Ramos (cell line): Measurements from ENCODE around the gene ZNF516.

Experiments
- in situ Hi-C: fragments of 300-500 bp; cut with MboI; formaldehyde crosslinking; loops from one replicate; pipeline ENCODE4 v1.14.3; 2022; ENCODE audit warnings: low sequenced_read_pairs; ENCODE audit not compliant: unreplicated experiment

Gene ZNF516

DNA sequence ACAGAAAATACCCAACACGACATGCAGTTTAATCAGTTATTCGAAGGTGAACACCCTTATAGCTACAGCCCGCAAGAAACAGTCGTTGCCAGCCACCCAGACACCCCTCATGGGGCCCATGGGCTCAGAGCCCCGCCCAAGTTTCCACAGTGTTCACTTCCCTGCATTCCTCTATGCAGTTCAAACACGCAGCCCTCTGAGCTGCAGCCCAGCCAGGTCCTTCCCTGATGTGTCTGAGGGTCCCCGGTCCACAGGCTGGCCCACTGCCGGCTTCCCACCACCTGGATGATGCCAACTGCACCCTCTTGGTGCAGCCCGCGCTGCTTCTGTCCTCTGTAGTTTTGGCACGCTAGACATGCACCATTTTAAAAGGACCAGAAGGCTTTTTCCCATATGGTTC is 87.4 kb downstream of the ZNF516 start:
- in situ Hi-C loops: no loop called here

GRCh38 chr18:76406791-76407190 is 88.3 kb downstream of the ZNF516 start:
- in situ Hi-C loops: no loop called here

DNA sequence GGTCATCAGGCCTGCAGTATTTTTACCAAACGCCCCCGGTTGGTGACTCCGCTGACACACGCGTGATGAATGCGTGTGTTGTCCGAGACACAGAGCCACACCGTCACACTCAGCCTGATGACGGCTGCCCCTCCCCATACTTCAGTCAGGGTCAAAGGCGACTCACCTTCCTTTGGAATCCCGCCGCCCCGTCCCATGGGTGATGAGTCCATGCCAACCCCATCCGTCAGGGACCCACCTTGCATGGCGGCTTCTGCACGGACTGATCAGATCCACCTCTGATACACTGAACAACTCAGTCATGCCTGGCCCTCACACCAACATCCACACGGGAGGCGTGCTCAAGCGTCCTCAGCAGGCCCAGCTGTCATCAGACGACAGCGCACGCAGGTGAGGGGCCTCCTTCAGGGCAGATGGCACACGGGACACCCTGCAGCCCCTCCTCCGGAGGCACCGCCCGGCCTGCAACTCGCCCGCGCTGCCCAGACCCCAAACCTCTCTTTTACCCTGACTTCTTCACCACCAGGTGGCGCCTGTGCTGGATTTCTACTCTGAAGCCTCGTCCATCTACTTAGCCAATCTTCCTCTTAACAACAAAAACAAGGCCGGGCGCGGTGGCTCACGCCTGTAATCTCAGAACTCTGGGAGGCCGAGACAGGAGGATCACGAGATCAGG is 89.2 kb downstream of the ZNF516 start:
- in situ Hi-C loops: no loop called here

DNA sequence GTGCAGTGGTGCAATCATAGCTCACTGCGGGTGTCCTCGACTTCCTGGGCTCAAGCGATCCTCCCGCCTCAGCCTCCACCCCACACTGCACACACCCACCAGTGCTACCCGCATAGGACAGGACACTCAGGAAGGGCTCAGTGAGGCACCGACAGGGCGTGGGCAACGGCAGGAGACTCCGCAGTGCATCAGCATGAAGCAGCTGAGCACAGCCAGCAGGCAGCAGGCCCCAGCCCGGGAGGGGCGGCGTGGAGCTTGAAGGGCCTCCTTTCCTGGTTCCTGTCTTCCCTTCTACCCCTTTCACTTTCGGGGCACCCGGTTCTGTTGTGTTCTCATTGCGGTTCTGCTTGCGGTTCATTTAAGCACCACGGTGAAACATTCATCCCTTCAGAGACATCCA is 89.8 kb downstream of the ZNF516 start:
- in situ Hi-C loops: no loop called here

- in situ Hi-C loops: no loop called here
Observed at GRCh38 chr18:76404345-76404831, 90.7 kb downstream of the ZNF516 start.

- in situ Hi-C loops: no loop called here
Observed at GRCh38 chr18:76402026-76402990, 92.7 kb downstream of the ZNF516 start.

DNA sequence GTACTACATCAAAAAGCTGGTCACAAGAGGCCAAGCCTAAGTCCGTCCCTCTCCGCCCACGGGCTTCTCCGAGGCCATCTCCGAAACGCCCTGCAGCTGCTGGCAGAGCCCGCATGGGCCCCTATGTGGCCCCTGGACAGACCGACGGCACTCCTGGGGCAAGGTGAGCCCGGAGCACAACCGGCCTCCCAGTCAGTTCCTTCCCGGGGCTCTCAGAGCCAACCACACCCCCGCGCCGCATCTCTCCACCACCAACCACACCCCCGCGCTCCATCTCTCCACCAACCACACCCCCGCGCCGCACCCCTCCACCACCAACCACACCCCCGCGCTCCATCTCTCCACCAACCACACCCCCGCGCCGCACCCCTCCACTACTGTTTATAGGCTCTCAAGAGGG is 93.5 kb downstream of the ZNF516 start:
- in situ Hi-C loops: no loop called here

GRCh38 chr18:76399613-76400391 is 95.2 kb downstream of the ZNF516 start:
- in situ Hi-C loops: loop anchor here (25.0 kb wide), 1 partner anchor 287 kb away; no protein-coding TSS in a partner anchor

DNA sequence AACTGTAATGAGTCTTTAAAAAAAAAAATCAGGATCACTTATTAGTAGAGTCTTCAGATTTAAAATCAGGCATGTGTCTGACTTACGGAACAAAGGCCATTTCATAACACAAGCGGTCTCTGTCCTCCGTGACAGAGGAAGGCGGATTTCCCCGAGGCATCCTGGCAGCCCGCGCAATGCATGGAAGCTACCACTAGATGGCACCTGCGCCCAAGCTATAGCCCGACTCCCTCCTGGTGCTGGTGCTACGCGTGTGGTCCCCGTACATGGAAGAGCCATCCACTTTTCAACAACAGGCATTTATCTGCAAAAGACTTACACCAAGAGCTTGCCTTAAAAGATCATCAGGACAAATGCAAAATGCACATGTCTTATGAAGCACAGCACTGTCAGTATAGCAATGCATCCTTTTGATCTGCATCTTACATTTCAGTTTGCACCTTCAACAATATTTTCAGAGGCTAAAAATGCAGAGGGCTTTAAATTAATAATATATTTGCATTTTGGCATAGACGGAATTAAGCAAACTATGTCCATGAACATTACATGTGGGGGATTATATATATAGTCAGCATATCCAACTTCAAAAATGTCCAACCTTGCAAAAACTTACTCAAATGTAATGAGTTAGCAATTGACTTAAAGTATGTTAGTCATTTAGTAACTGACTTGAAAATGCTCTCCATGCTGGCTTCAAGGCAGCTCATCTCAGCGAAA is 96.0 kb downstream of the ZNF516 start:
- in situ Hi-C loops: loop anchor here (25.0 kb wide), 1 partner anchor 288 kb away; no protein-coding TSS in a partner anchor

- in situ Hi-C loops: loop anchor here (25.0 kb wide), 1 partner anchor 289 kb away; no protein-coding TSS in a partner anchor
Observed at GRCh38 chr18:76398295-76398694, 96.7 kb downstream of the ZNF516 start.

- in situ Hi-C loops: loop anchor here (25.0 kb wide), 1 partner anchor 290 kb away; no protein-coding TSS in a partner anchor
Observed at GRCh38 chr18:76397631-76398030, 97.4 kb downstream of the ZNF516 start.

DNA sequence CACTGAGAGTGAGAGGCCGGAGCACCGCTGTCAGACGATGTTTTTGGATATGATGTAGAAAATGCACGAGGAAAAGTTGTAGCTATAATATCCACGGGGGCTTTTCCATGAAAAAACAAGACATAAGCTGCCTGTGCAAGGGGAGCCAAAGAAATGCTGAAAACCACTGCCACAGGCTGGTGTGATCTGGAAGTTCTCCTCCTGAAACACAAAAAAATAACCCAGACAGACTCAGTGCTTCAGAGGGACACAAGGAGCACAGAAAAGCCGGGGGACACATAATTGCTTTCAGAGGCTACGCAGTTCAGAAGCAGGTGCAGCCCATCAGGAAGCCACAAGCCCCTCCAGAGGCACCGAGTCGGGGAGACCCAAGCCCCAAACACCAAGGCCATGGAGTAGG is 98.2 kb downstream of the ZNF516 start:
- in situ Hi-C loops: loop anchor here (25.0 kb wide), 1 partner anchor 291 kb away; no protein-coding TSS in a partner anchor

DNA sequence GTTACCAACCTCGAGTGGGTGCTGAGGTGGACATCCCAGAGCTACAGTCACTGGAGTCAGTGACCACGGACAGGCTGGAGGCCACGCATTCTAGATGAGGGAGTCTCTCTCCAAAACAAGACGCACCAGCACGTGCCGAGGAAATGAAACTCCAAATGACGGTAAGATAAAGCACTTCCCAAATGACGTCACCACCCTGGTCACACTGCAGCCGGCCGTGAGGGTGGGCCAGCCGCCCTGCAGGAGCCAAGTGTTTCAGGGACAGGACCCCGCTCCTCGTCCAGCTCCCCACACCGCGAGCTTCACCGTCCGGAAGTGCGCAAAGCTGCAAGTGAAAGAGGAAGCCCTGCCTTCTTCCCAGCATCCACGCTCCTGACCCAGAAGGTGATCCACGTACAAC is 99.4 kb downstream of the ZNF516 start:
- in situ Hi-C loops: loop anchor here (25.0 kb wide), 1 partner anchor 292 kb away; no protein-coding TSS in a partner anchor

GRCh38 chr18:76394780-76395476 is 100.1 kb downstream of the ZNF516 start:
- in situ Hi-C loops: loop anchor here (25.0 kb wide), 1 partner anchor 292 kb away; no protein-coding TSS in a partner anchor

DNA sequence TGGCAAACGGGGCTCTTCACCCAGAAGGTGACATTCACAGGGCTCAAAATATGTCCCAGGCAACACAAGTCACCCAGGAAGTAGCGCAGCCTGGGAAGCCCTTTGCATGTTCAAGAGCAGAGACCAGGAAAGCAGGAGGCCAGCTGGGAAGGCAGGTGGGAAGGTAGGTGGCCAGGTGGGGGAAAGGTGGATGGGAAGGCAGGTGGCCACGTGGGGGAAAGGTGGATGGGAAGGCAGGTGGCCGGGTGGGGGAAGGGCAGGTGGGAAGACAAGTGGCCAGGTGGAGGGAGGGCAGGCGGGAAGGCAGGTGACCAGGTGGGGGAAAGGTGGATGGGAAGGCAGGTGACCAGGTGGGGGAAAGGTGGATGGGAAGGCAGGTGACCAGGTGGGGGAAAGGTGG is 102.7 kb downstream of the ZNF516 start:
- in situ Hi-C loops: loop anchor here (25.0 kb wide), 1 partner anchor 295 kb away; no protein-coding TSS in a partner anchor

- in situ Hi-C loops: loop anchor here (25.0 kb wide), 1 partner anchor 296 kb away; no protein-coding TSS in a partner anchor
Observed at GRCh38 chr18:76391746-76392145, 103.3 kb downstream of the ZNF516 start.

DNA sequence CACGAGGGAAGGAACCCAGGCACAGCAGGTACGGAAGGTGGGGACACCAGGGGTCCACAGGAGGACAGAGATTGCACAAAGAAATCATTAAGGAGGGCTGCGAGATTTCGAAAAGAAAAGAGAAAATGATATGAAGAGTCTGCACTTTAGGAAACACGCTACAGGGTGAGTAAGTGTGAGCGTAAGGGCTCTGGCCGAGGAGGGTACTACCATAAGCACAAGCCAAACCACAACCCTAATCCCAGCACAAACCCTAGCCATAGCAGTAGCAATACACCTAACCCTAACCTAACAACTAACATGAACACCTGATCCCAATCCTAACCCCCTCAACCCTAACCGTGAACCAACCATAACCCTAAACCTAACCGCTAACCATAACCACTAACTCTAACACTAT is 104.0 kb downstream of the ZNF516 start:
- in situ Hi-C loops: loop anchor here (25.0 kb wide), 1 partner anchor 296 kb away; no protein-coding TSS in a partner anchor

DNA sequence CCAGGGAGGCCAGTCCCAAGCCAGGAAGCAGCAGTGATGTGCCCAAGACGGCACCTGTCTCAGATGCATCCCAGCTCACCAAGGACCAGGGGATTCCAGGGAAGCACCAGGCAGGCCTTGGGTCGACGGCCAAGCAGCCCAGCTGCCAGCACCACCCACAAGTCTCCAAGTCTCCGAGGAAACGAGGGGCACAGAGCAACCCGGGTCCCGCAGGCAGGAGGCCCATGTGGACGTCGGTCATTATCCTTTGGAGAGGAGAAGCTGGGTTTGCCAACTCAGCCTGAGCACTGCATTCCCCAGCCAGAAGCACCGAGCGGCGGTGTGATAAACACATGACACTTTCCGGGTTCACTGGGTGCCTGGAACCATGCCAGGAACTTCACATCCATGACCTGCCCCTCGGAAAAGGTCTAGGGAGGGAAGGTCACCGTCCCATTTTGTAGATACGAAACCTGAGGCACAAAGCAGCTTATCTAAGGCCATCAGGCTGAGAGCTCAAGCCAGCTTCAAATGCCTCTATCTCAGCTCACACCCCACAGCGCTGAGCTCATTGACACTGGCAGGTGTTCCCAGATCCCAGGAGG is 104.5 kb downstream of the ZNF516 start:
- in situ Hi-C loops: loop anchor here (25.0 kb wide), 1 partner anchor 297 kb away; no protein-coding TSS in a partner anchor
